HG03558 (cell line): ENCODE measurements around the gene HNF1B.

ENCODE experiments used
- ATAC-seq: cut with Tn5 transposase; IDR thresholded peaks from one replicate; pipeline ENCODE4 v1.9.1; 2021; ENCODE audit warnings: moderate number of reproducible peaks; ENCODE audit not compliant: unreplicated experiment; ENCODE audit errors: extremely low read depth

HNF1B gene

DNA sequence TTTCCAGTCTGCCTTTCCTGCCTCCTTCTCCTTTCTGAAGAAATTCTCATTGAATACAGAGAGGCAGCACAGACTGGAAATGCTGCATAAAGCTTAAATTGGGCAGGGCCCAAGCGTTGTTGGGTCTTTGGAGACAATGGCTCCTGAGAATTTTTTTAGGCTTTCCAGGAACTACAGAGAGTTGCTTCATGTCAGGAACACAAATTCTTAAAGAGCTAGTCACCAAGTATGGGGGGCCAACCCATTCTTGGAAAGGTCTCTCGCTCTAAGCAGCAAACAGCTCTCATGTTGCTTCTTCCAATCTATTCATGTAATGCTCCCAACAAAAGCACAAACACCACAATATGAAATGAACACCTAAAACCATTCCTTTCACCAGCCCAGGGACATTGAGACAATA is 6.9 kb downstream of the HNF1B start:
- ATAC-seq = no peak

DNA sequence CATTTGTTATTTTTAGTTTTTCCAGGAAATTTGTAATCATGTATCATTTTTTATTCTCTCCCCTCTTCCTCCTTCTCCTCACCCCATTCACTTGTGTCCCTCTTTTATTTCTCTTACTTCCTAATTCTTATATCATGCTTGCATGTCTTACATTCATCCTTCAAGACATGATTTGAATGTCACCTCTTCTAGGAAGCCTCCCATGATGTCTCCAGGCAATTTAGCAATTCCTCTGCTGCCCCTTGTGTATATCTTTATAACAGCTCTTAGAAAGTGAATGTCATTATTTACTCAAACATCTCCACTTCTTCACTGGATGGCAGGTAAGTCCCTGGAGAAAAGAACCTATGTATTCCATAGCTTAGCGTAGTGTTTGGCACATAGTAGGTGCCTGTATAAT is 7.8 kb downstream of the HNF1B start:
- no peak for ATAC-seq

DNA sequence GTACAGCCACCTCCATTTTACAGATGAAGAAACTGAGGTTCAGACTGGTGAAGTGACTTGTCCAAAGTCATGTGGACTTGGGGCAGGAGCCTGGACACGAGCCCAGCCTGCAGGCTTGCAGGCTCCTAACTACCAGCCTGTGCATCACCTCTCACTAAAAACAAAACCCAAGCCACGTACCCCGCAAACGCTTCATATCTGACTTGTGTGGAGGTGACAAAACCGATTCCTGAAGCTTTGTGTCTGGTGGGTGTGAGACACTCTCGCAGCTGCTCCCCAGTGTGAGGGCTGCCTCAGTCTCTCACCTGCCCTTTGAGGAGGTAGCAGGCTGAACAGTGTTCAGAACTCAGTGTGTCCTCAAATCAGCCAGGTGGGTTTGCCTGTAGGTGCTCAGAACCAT is 8.4 kb downstream of the HNF1B start:
- ATAC-seq = no peak

DNA sequence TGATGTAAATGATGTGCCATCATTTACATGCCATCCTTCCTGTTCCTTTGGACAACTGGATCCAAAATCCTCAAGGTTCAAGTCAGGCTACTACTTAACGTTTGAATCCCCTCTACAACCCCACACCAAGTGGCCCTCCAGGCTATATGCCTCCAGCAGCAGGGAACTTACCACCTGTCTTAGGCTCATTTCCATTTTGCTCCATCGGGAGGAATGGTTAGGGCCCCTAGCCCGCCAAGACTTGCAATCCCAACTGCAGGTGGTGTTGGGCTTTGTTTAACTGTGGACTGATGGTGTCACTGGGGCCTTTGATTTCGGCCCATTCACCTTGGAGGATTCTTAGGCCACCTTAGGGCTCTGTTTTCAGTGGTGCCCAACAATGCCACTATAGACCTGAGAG is 9.7 kb downstream of the HNF1B start:
- ATAC-seq = no peak

DNA sequence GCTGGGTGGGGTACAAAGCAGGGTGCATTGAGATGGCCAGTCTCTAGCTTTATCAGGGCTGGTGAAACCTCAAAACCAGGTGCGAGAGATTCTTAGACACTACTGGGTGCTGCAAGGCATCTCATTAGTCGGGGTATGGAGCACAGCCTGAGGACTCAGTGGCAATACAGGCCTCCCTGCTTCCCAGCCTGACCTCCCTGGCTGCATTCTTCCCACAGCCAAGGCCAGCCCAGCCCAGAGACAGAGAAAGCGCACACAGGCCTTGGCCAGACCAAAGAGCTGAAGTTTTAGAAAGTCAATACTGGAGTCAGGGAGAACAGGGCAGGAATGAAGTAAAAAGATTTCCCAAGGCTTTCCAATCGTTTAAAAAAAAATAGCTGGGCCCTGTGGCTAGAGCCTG is 12.5 kb downstream of the HNF1B start:
- no peak for ATAC-seq

- no peak for ATAC-seq
Observed at GRCh38 chr17:37731056-37731455, 13.8 kb downstream of the HNF1B start.

DNA sequence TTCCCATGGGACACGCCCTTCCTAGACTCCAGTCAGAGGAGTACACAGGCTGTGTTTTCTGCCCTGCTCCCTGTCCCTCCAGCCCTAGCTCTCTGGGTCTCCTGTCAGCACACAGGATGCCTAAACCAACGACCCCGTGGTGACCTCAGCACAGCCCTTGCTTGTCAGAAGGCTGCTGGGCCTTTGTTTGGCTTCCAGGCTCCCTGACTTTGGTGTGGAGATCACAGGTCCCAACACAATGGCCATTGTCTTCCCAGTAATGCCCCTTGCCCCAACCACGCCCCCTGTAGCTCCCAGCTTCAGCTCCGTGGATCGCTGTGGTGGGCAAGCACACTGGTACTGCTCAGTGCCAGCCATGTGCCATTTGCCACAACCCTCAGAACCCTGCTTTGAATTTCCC is 15.0 kb downstream of the HNF1B start:
- ATAC-seq = no peak

- no peak for ATAC-seq
Observed at GRCh38 chr17:37726891-37727675, 17.8 kb downstream of the HNF1B start.

GRCh38 chr17:37726248-37726647 is 18.6 kb downstream of the HNF1B start:
- ATAC-seq = no peak

GRCh38 chr17:37725601-37726146 is 19.2 kb downstream of the HNF1B start:
- ATAC-seq = no peak

DNA sequence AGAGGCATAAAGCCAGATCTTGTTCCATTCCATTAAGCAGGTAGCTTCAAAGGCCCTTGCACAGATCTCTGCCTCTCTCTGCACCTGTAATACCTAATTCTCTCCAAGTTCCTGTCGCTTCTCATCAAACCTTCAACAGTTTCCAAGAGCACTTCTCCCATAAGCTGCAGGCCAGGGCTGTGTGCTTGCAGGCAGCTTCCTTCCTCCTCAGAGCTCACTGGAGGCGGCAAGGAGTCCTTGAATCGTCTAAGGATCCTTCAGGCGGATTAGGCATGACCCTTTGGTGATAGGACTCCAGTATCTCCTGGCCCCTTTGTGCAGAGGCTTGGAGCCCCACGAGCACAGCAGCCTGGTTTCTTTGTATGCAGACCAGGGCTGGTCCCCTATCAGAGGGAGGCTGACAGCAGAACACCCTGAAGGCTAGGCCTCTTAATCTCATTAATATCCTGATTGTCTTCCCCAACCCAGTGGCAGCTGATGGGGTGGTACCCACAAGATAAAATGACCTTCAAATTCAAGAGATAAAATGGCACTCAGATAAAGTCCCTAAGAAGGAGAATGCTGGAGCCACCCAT is 19.8 kb downstream of the HNF1B start:
- ATAC-seq = no peak

DNA sequence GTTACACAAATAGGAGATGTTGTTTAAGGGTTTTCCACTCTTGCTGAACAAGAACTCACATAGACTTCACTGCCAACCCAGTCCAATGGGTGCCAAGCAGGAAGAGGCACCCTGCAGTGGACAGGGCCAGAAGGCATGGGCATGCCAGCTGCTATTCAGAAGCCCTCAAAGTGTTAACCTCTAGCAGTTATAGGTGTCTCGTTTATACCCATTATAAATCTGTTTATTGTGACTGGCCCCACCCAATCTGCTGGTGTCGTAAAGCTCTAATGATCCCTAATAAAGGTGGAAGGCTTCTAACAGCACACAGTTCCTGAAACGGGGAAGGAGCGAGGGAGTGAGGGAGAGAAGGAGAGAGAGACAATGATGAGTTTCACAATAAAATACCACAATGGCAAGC is 23.9 kb downstream of the HNF1B start:
- no peak for ATAC-seq

GRCh38 chr17:37719866-37720265 is 25.0 kb downstream of the HNF1B start:
- ATAC-seq = no peak

DNA sequence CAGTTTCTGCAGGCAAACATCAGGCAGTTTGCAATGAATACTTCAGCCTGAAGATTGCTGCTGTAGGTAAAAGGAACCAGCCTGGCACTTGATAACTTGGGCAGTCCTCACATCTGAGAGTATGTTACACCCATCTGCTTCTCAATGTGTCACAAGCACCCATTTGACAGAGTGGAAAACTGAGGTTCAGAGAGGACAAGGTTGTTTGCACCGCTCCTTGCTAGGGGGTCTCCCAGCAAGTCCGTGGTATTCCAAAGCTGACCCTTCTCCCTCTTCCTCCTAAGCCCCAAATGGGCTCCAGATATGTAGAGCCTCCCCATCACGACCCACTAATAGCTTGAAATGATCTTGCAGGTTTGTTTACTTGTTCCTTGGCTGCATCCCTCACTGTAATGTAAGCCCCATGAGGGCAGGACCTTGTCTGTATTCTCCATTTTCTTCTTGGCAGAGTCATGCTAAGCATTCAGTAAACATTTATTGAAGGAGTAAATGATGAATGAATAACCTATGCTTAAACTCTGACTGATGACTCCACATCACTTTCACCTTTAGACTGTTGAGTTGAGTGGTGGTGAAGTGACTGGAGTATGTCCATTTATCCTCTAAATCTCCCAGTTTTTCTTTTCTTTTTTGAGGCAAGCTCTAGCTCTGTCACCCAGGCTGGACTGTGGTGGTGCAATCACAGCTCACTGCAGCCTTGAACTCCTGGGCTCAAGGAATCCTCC is 26.4 kb downstream of the HNF1B start:
- no peak for ATAC-seq

GRCh38 chr17:37717627-37718323 is 27.1 kb downstream of the HNF1B start:
- ATAC-seq = no peak

DNA sequence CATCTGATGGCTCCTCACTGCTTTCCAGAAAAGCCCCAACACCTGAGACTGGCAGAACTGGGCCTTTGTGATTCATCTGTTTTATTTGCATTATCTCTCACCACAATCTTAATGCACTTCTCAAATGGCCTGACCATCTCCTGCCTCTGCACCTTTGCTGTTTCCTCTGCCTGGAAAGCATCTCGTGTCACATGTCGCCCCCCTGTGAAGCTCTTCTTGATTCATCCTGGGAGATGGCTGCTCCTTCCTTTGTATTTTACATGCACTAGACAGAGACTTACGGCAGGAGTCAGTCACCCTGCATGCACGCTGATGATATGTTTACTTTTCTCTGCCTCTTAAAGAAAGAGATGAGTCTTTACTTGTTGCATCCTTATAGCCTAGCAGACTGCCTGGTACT is 30.0 kb downstream of the HNF1B start:
- ATAC-seq = no peak

GRCh38 chr17:37713624-37714023 is 31.2 kb downstream of the HNF1B start:
- no peak for ATAC-seq

DNA sequence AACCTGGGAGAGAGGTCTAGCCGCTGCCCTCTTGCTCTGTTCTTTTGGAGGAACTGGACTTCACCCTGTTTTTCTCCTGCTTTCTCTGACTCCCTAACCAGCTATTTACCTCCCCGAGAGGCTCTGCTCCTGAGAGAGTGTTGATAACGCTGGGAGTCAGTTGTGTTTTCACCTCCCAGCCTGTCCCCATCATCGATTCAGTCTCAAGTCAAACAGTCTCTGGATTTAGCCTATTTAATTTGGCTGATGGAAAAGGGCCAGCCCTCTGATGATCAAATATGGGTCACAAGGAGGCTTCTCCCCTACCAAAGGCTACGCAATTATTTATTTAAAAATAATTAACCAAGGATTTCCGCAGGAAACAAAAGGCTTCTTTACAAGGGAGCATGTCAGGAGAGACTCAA is 31.8 kb downstream of the HNF1B start:
- ATAC-seq = no peak

GRCh38 chr17:37711113-37711512 is 33.7 kb downstream of the HNF1B start:
- ATAC-seq = no peak

DNA sequence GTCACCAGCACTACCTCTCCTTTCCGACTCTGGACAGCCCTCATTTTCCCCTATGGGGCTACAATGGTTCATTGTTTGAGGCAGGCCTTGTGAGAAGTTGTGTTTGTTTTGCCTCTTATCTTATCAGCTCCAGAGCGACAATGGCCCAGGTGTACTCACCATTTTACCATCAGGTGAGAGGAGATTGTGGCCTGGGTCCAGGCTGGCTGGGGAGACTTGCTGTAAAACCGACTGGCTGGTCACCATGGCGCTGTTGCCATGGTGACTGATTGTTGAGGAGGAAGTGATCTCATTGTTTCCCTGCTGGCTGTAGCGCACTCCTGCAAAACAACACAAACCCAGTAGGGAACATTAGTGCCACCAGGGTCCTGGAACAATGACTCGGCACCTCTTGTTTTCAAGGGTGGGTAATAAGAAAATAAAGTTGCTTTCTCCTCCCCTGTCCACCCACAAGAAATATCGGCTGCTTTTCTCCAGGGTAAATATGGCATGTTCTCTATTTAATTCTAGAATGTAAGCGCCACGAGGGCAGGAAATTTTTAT is 34.4 kb downstream of the HNF1B start:
- no peak for ATAC-seq
